GM18502 (cell line): ENCODE measurements around the gene GLB1L3.
"Not testable (repeated sequence)": the region's sequence is repeated elsewhere in the genome, so short reads cannot be mapped to it uniquely, and the experiment has no call there.

Experiments
- ATAC-seq: cut with Tn5 transposase; IDR thresholded peaks from one replicate; pipeline ENCODE4 v1.9.1; 2021; ENCODE audit warnings: mild to moderate bottlenecking; ENCODE audit not compliant: unreplicated experiment, poor library complexity

Gene GLB1L3

GRCh38 chr11:134294664-134295063 is 18.5 kb downstream of the GLB1L3 start:
- ATAC-seq = no peak

GRCh38 chr11:134312223-134312622 is 36.0 kb downstream of the GLB1L3 start:
- no peak for ATAC-seq

DNA sequence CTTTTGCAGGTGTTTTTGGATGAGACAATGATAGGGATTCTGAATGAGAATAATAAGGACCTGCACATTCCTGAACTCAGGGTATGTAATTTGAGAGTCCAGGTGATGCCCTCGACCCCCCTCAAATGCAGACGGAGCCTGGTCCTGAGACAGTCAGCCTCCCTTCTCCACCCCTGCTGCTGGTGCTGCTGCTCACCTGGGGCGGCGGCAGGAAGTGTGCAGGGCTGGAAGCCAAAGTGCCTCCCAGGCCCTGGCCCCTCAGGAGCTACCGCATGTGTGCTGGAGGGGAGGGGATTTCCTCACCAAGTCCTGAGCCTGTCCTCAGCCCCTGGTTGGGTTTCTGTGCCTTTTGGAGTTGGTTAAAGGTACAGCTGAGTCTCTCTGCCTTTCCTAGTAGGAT is 36.6 kb downstream of the GLB1L3 start:
- ATAC-seq = no peak

DNA sequence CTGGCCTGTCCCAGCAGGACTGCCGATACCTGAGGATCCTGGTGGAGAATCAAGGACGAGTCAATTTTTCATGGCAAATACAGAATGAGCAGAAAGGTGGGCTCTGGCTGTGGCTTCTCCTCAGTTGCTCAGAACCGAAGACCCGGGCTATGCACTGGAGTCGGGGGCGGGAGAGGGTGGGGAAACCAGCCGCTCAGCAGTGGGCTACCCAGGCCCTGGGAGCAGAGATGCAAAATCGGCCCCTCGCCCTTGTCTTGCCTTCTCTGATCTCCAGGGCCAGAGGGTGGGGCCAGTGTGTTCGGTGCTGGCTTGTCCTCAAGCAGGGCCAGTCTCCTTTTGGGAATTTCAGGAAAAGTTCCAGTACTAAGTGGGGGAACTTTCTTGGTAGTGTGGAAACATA is 37.2 kb downstream of the GLB1L3 start:
- no peak for ATAC-seq

DNA sequence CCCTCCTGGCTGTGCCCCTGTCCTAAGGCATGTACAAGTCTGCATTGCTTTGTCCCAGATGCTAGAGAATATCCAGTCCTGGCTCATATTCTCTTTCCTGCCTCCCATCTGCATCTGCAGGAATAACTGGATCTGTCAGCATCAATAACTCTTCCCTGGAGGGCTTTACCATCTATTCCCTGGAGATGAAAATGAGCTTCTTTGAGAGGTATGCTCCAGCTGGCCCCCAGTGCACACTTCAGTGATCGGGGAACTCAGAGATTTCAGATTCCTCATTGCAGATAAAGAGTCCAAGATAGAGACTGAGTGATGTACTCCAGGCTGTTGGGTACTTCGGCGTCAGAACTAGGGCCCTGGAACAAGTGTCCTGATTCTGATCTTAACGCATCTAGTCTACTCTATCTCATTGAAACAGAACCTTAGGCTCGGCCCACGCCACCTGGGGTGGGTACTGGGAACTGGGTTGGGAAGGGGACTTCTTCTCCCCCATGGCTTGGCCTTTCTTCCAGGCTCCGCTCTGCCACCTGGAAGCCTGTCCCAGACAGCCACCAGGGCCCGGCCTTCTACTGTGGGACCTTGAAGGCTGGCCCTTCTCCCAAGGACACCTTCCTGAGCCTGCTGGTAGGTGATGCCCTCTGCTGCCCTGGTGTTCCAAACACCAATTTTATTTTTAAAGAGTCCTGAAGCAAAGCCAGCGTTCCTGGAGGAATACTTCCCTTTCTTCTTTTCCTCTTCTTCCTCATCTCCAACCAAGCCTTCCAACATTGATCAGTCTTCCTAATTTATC is 37.8 kb downstream of the GLB1L3 start:
- no peak for ATAC-seq

- no peak for ATAC-seq
Measured at GRCh38 chr11:134317103-134317502, 40.9 kb downstream of the GLB1L3 start.

GRCh38 chr11:134321373-134321772 is 45.2 kb downstream of the GLB1L3 start:
- not testable (repeated sequence) for ATAC-seq

GRCh38 chr11:134322553-134322952 is 46.4 kb downstream of the GLB1L3 start:
- no peak for ATAC-seq

DNA sequence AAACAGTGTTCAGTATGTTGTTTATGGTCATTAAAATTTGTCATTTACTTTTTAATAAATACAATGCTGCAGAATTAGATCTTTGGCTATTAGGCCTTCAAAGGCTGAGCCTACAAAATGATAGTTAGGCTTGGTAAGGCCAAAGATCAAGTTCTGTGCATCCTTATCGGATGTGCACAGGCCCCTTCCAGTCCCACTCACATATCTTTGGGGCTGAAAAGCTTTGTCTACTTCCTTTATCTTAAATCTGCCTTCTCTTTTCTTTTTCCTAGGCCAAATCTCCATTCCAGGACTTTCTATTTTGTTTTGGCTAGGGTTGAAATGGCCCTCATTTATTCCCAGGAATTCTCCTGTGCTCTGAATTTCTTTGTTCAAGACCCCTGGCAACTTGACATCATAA is 52.3 kb downstream of the GLB1L3 start:
- ATAC-seq = no peak

DNA sequence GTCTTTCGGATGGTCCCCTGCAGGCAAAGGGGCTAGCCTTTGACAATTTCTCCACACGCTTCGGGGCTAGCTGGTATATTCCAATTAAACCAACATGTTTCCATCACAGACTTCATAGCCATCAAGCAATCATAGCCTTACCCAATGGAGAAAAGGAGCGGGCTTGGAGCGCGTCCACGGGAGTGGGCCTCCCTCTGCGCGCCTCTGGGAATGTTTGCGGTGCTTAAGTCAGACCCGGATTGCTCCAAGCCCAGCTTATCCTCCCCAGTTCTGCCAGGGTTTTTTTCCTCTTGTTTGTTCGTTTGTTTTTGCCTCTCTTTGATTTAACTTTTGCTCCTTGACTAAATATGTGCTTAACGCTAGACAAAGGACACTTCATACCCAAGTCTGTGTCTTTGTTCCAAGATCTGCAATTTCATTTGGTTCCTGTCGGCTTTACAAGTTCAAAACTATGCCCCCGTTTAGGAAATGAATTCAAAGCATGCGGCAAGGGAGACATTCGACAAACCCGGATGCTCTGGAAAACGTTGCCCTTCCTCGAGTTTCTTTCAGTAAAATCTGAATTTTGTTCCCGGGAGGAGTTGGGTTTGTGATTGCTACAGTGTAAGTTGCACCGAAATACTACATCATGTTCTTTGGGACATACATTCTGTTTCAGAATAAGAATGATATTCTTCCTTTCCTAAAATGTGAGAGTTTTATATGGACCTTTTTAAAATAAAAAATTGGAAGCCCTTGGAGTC is 54.6 kb downstream of the GLB1L3 start:
- ATAC-seq = no peak

DNA sequence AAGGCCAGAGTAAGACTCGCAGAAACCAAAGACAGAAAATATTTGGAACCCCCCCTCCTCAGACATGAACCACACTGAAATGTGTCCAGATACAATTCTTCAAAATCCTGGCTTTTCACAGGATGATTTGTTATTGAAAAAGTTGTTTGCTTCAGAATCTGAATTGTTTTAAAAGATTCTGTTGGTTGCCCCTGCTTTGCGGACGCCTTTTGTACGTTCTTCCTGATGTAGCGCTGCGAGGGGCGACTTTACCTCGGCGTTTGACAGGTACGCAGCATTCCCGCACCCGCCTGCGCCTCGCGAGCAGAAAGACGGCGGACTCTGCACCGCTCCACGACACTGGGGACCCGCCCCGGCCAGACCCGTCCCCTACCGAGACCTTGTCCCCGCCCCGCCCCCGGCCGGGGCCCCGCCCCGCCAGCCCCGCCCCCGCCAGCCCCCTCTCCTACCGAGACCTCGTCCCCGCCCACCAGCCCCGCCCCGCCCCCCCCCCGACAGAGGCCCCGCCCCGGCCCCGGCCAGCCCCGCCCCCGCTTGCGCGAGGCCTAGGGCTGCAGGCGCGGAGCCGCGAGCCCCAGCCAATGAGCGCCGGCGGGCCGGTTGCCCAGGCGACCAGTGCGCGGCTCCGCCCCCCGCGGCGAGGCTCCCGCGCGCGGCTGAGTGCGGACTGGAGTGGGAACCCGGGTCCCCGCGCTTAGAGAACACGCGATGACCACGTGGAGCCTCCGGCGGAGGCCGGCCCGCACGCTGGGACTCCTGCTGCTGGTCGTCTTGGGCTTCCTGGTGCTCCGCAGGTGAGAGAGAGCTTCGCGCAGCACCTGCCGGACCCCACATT is 55.4 kb downstream of the GLB1L3 start, which contains the start of gene GLB1L2:
Gene GLB1L2, plus strand, starts transcription at position 635 of the 835 bp plus-strand sequence. Its CDS starts 74 bp downstream, at position 709.
- ATAC-seq = peak; percentile 96

- ATAC-seq = peak; percentile 46
Measured at GRCh38 chr11:134332189-134332631, 56.0 kb downstream of the GLB1L3 start.

DNA sequence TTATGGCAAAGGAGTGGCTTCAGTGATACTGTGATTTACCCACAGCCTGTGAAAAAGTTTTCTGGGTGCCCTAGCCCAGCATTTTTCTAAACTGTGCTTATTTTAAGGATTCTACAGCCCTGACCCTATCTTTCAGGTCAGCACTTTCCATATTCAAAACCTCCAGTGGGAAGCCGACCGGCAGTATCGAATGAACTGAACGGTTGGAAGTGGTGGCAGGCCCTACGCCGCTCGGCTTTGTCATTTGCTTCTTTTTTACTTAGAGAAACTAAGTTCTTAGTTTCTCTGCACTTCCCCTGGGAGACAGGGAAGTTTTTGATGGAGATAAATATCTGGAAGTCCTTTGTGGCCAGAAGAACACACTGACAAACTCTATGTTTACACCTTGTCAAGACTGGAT is 56.6 kb downstream of the GLB1L3 start:
- ATAC-seq = no peak

DNA sequence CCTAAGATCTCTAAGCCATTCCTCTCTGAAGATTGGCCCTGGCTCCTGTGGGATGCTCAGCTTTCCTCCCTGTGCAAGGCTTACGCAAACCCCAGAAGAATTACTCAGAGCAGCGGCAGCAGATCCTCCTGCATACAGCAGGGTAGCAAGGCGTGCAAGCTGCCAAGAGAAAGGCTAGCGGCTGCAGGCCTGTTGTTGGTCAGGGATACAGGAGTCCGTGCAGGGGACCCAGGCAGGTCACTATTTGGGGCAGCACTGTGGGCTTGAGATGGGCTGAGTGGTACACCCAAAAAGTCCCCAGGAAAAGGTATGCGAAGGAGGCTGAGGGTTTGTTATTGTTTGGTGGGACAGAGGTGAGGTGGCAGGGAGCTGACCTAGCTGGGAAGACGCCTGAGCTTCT is 57.1 kb downstream of the GLB1L3 start:
- no peak for ATAC-seq

DNA sequence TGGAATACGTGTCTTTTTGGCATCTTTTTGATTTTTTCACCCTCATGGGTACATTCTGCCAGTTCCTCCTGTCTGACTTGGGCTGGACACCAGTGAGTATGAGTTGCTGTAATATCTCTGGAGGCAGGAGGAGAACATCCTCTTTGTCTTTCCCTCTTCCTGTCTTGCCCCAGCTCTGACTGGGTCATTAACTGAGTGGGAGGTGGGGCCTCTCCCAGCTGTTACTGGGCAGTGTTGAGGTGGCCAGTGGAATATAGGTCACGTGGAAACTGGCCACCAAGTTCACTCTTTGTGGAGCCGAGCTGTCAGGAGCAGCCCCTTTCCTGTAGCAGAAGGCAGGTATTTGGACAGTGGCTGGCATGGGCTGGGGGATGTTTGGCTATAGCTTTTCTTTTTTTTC is 57.8 kb downstream of the GLB1L3 start:
- no peak for ATAC-seq

GRCh38 chr11:134334796-134335571 is 58.8 kb downstream of the GLB1L3 start:
- ATAC-seq = no peak

DNA sequence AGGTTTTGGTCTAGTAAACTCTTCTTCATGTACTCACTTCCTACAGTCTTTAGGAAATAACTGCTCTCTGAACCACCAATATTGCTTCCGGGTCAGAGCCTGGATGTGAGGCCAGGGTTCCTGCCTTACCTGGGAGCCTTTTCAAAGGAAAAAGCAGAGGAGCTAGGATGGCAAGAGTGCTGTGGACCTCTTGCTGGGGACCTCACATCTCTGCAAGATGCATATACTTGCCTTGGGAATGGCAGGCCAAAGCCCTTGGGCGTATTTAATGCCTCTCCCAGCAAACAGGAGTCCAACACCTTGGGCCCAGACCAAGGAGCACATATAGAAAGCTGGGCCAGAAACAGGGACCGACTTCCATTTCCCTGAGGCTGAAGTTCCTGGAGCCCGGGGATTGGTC is 60.9 kb downstream of the GLB1L3 start:
- ATAC-seq = no peak

- no peak for ATAC-seq
Measured at GRCh38 chr11:134338068-134338467, 61.9 kb downstream of the GLB1L3 start.

GRCh38 chr11:134338654-134339053 is 62.5 kb downstream of the GLB1L3 start:
- ATAC-seq = no peak

GRCh38 chr11:134339756-134340155 is 63.6 kb downstream of the GLB1L3 start:
- ATAC-seq = no peak
